ENCODE measurements around the gene IGSF6. TPM values are rescaled to one million over a fixed set of nuclear protein-coding genes. Genes with fewer than 3 reads are reported as not detected.
A peak's percentile ranks its signal among the peaks of the same experiment; 100 is the strongest.

IGSF6 gene
- total and polyA plus RNA-seq, 2 of the 13 experiments (the other 11 are each of a cell fraction or from before 2014, with no cell fraction given): not detected

- TF ChIP-seq BCLAF1 (IDR thresholded peaks at IDR 0.05): no peak
- TF ChIP-seq BCL6 (CRISPR knock-in tag; IDR thresholded peaks at IDR 0.05): peak; percentile 42; the same call in 1 of the 2 replicates
- TF ChIP-seq ZNF484 (CRISPR knock-in tag; IDR thresholded peaks at IDR 0.05; ENCODE audit: borderline replicate concordance, low read depth): no peak
- no peak for TF ChIP-seq ELF3 (CRISPR knock-in tag; IDR thresholded peaks at IDR 0.05)
- TF ChIP-seq DRAP1 (CRISPR knock-in tag; IDR thresholded peaks at IDR 0.05): no peak
- no peak for TF ChIP-seq ZBTB39 (CRISPR knock-in tag; IDR thresholded peaks at IDR 0.05)
- no peak for TF ChIP-seq ZNF7 (CRISPR knock-in tag; IDR thresholded peaks at IDR 0.05)
- no peak for TF ChIP-seq FIP1L1 (IDR thresholded peaks at IDR 0.05; ENCODE audit: borderline replicate concordance, insufficient read depth, low read depth, low read length)
- TF ChIP-seq ZMYM3 (CRISPR knock-in tag; IDR thresholded peaks at IDR 0.05): no peak; the same call in 1 of the 2 replicates
- no peak for TF ChIP-seq NKX3-1 (CRISPR knock-in tag; IDR thresholded peaks at IDR 0.05)
- no peak for TF ChIP-seq ZNF749 (CRISPR knock-in tag; IDR thresholded peaks at IDR 0.05; ENCODE audit: borderline replicate concordance)
- TF ChIP-seq MEF2D (CRISPR knock-in tag; IDR thresholded peaks at IDR 0.05): peak; percentile 92
- TF ChIP-seq ZBTB20 (CRISPR knock-in tag; IDR thresholded peaks at IDR 0.05; ENCODE audit: borderline replicate concordance, low read depth): no peak
- 0 out of 2 replicates have a peak, but pooled peaks have one; percentile 12 for TF ChIP-seq USF2 (IDR thresholded peaks at IDR 0.05; ENCODE audit: low read depth, low read length)
- no peak; the same call in 1 of the 2 replicates for TF ChIP-seq USF2 (CRISPR knock-in tag; IDR thresholded peaks at IDR 0.05; ENCODE audit: borderline replicate concordance)
- TF ChIP-seq IKZF5 (CRISPR knock-in tag; IDR thresholded peaks at IDR 0.05): no peak
- TF ChIP-seq FOXA3 (CRISPR knock-in tag; IDR thresholded peaks at IDR 0.05): peak; percentile 40; the same call in 1 of the 2 replicates
- TF ChIP-seq ZNF274 (CRISPR knock-in tag; IDR thresholded peaks at IDR 0.05): 0 out of 2 replicates have a peak, but pooled peaks have one; percentile 36
- no peak for TF ChIP-seq SMC3 (IDR thresholded peaks at IDR 0.05; ENCODE audit: low read length)
- no peak for TF ChIP-seq KDM1A (CRISPR knock-in tag; IDR thresholded peaks at IDR 0.05)
- no peak for TF ChIP-seq ZNF614 (CRISPR knock-in tag; IDR thresholded peaks at IDR 0.05; ENCODE audit: borderline replicate concordance)
- TF ChIP-seq FOXC1 (CRISPR knock-in tag; IDR thresholded peaks at IDR 0.05; ENCODE audit: borderline replicate concordance): no peak
- no peak for TF ChIP-seq ZNF124 (CRISPR knock-in tag; IDR thresholded peaks at IDR 0.05)
Observed at GRCh38 chr16:21647562-21648164, 4.7 kb downstream of the IGSF6 start (continued).
